ENCODE results near the gene PRDM5. TPM values are rescaled to one million over a fixed set of nuclear protein-coding genes. Genes with fewer than 3 reads are reported as not detected.

PRDM5 gene
- total and polyA plus RNA-seq, 2 donors (not counting 3 experiments of a cell fraction or from before 2014, with no cell fraction given) = 2.2 to 8.1 TPM

DNA sequence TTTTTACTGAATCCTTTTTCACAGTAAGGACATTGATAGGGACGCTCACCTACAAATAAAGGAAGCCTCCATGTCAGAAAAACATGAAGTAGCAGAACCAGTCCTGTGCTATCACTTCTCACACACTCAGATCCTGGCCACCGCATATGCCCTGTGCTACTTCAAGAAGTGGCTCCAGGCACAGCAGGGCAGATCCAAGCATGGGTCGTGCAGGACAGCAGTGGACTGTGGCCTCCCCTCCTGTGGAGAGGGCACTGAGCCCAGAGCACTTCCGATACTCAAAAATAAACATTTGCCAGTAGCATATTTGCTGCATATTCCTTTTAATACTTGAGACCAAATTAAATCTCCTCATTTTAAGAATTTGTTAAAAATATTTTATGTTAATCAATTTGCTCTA is 167.9 kb downstream of the PRDM5 start:
- no TSS peak for BruUV-seq (replicated peaks)
- dilution Hi-C loops (cut with MboI; ENCODE audit: extremely low pct_ligation_motif_present, low sequenced_read_pairs) (no loop called here), intact Hi-C loops (cut with micrococcal nuclease) (no loop called here)
- no peak for FAIRE-seq
- CTCF ChIA-PET = no interaction called here
- no peak for DNase-seq (ENCODE audit: low read depth, low spot score)
- Histone ChIP-seq H2AFZ (ENCODE audit: low read depth, low read length) (no peak overlapping the region), H3K9me1 (replicated peaks; ENCODE audit: control insufficient read depth, extremely low read depth, insufficient read depth, low read length) (no peaks in the 10 kb centered on the region), H3K4me2 (ENCODE audit: insufficient read depth, low read length) (no peak overlapping the region), H3K9me3 (replicated peaks; ENCODE audit: control insufficient read depth, insufficient read depth, low read length) (no peaks in the 10 kb centered on the region), H3K4me1 (ENCODE audit: control insufficient read depth, extremely low read depth, insufficient read depth, low read length) (no peaks in the 10 kb centered on the region), H3K27me3 (ENCODE audit: control insufficient read depth in 2 of 2, insufficient read depth in 2 of 2, low read length in 2 of 2) (no peaks in the 10 kb centered on the region), H3K27ac (ENCODE audit: insufficient read depth, low read depth, low read length) (no peak overlapping the region), H3K79me2 (ENCODE audit: control insufficient read depth, insufficient read depth, low read length) (no peaks in the 10 kb centered on the region), H3K4me3 (replicated peaks in 1 of 3; ENCODE audit: insufficient read depth in 1 of 3, low read depth in 1 of 3, low read length in 3 of 3) (no peak overlapping the region), H3K36me3 (ENCODE audit: control insufficient read depth in 2 of 2, extremely low read depth in 1 of 2, insufficient read depth in 2 of 2, low read length in 2 of 2) (no peaks in the 10 kb centered on the region), H3K9ac (replicated peaks; ENCODE audit: extremely low read depth, insufficient read depth, low read length) (no peak overlapping the region), H4K20me1 (replicated peaks; ENCODE audit: control insufficient read depth, extremely low read depth, insufficient read depth, low read length) (no peaks in the 10 kb centered on the region)
- POLR2A ChIA-PET = no interaction called here
- TF ChIP-seq POLR2A (IDR thresholded peaks at IDR 0.05; ENCODE audit: low read depth, low read length) (no peak), POLR2AphosphoS5 (IDR thresholded peaks at IDR 0.05; ENCODE audit: insufficient read depth, low read depth, low read length) (no peak), FOS (IDR thresholded peaks at IDR 0.05; ENCODE audit: borderline replicate concordance, insufficient read depth, low read length) (no peak), EZH2 (IDR thresholded peaks at IDR 0.05; ENCODE audit: borderline replicate concordance, low read depth, low read length, severe bottlenecking) (no peak), GATA2 (IDR thresholded peaks at IDR 0.05; ENCODE audit: insufficient read depth, insufficient read length, low read depth, low read length) (no peak)
- TF ChIP-seq, protein P1, sequence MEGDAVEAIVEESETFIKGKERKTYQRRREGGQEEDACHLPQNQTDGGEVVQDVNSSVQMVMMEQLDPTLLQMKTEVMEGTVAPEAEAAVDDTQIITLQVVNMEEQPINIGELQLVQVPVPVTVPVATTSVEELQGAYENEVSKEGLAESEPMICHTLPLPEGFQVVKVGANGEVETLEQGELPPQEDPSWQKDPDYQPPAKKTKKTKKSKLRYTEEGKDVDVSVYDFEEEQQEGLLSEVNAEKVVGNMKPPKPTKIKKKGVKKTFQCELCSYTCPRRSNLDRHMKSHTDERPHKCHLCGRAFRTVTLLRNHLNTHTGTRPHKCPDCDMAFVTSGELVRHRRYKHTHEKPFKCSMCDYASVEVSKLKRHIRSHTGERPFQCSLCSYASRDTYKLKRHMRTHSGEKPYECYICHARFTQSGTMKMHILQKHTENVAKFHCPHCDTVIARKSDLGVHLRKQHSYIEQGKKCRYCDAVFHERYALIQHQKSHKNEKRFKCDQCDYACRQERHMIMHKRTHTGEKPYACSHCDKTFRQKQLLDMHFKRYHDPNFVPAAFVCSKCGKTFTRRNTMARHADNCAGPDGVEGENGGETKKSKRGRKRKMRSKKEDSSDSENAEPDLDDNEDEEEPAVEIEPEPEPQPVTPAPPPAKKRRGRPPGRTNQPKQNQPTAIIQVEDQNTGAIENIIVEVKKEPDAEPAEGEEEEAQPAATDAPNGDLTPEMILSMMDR (IDR thresholded peaks at IDR 0.05; ENCODE audit: extremely low read depth in 1 of 2, insufficient read depth in 1 of 2, low read depth in 1 of 2, low read length in 2 of 2) = no peak

DNA sequence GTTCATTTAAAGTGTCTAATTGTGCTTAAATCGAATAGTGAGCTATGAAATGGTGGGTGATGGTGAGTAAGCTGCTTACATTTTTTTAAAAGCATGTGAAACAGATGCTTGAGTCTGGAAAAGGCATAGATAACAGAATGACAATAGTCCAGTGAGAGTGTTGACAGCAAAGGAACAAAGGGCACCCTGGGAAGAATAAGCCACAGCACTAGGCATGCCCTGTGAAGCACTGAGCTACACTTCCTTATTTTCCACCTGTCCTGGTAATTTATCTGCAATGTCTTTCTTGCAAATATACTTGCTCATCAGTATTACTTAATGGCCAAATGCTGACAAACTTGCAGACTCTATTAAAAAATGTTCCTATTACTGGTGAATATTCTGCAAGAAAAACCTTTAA is 168.7 kb downstream of the PRDM5 start:
- no TSS peak for BruUV-seq (replicated peaks)
- intact Hi-C loops (cut with micrococcal nuclease) = no loop called here
- Histone ChIP-seq H3K4me2 (ENCODE audit: insufficient read depth, low read length) (no peak overlapping the region), H3K27ac (ENCODE audit: insufficient read depth, low read depth, low read length) (no peak overlapping the region), H3K4me1 (ENCODE audit: control insufficient read depth, extremely low read depth, insufficient read depth, low read length) (no peaks in the 10 kb centered on the region), H3K36me3 (ENCODE audit: control insufficient read depth in 2 of 2, extremely low read depth in 1 of 2, insufficient read depth in 2 of 2, low read length in 2 of 2) (no peaks in the 10 kb centered on the region), H4K20me1 (replicated peaks; ENCODE audit: control insufficient read depth, extremely low read depth, insufficient read depth, low read length) (no peaks in the 10 kb centered on the region), H3K9ac (replicated peaks; ENCODE audit: extremely low read depth, insufficient read depth, low read length) (no peak overlapping the region), H3K9me1 (replicated peaks; ENCODE audit: control insufficient read depth, extremely low read depth, insufficient read depth, low read length) (no peaks in the 10 kb centered on the region), H3K4me3 (replicated peaks in 1 of 3; ENCODE audit: insufficient read depth in 1 of 3, low read depth in 1 of 3, low read length in 3 of 3) (no peak overlapping the region), H3K9me3 (replicated peaks; ENCODE audit: control insufficient read depth, insufficient read depth, low read length) (no peaks in the 10 kb centered on the region), H2AFZ (ENCODE audit: low read depth, low read length) (no peak overlapping the region), H3K79me2 (ENCODE audit: control insufficient read depth, insufficient read depth, low read length) (no peaks in the 10 kb centered on the region), H3K27me3 (ENCODE audit: control insufficient read depth in 2 of 2, insufficient read depth in 2 of 2, low read length in 2 of 2) (no peaks in the 10 kb centered on the region)
- CTCF ChIA-PET = interaction anchor here (0.6 kb wide), 1 partner anchor 79 kb away, joined by 3 read pairs; no protein-coding TSS in a partner anchor
- DNase-seq (ENCODE audit: low read depth, low spot score) = no peak
- no peak for FAIRE-seq
- dilution Hi-C loops (cut with MboI; ENCODE audit: extremely low pct_ligation_motif_present, low sequenced_read_pairs) = no loop called here
- TF ChIP-seq FOS (IDR thresholded peaks at IDR 0.05; ENCODE audit: borderline replicate concordance, insufficient read depth, low read length) (no peak), JUN (IDR thresholded peaks at IDR 0.05; ENCODE audit: borderline replicate concordance, insufficient read depth, insufficient read length, low read depth) (no peak), GATA2 (IDR thresholded peaks at IDR 0.05; ENCODE audit: insufficient read depth, insufficient read length, low read depth, low read length) (no peak), POLR2A (IDR thresholded peaks at IDR 0.05; ENCODE audit: low read depth, low read length) (no peak), EZH2 (IDR thresholded peaks at IDR 0.05; ENCODE audit: borderline replicate concordance, low read depth, low read length, severe bottlenecking) (no peak), MYC (IDR thresholded peaks at IDR 0.05; ENCODE audit: low read depth, low read length) (no peak), POLR2AphosphoS5 (IDR thresholded peaks at IDR 0.05; ENCODE audit: insufficient read depth, low read depth, low read length) (no peak)
- TF ChIP-seq, protein P1 (IDR thresholded peaks at IDR 0.05; ENCODE audit: extremely low read depth in 1 of 2, insufficient read depth in 1 of 2, low read depth in 1 of 2, low read length in 2 of 2) = no peak
- TF ChIP-seq, protein P2, sequence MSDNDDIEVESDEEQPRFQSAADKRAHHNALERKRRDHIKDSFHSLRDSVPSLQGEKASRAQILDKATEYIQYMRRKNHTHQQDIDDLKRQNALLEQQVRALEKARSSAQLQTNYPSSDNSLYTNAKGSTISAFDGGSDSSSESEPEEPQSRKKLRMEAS (IDR thresholded peaks at IDR 0.05; ENCODE audit: insufficient read depth, insufficient read length) = no peak
- POLR2A ChIA-PET = no interaction called here

Data from endothelial cell of umbilical vein (primary cell).